ENCODE measurements around the gene WDR27. TPM values are rescaled to one million over a fixed set of nuclear protein-coding genes. Genes with fewer than 3 reads are reported as not detected.
"Not testable (repeated sequence)": the region's sequence is repeated elsewhere in the genome, so short reads cannot be mapped to it uniquely, and the experiment has no call there.

WDR27 gene
- polyA plus RNA-seq, 1 experiment: 28.7 TPM

GRCh38 chr6:169470790-169471189 is 231.0 kb downstream of the WDR27 start:
- Histone ChIP-seq H3K27me3 (ENCODE audit: control insufficient read depth, insufficient read depth, low read length) (no peaks in the 10 kb centered on the region), H3K4me3 (ENCODE audit: low read depth, low read length) (no peak overlapping the region), H3K36me3 (ENCODE audit: control insufficient read depth, insufficient read depth, low read length) (no peaks in the 10 kb centered on the region)
- DNase-seq (ENCODE audit: low read depth): no peak
- POLR2A ChIA-PET: no interaction called here
- CTCF ChIA-PET: interaction anchor here (0.8 kb wide), 1 partner anchor 11 kb away, joined by 4 read pairs; no protein-coding TSS in a partner anchor
- TF ChIP-seq, protein P1, sequence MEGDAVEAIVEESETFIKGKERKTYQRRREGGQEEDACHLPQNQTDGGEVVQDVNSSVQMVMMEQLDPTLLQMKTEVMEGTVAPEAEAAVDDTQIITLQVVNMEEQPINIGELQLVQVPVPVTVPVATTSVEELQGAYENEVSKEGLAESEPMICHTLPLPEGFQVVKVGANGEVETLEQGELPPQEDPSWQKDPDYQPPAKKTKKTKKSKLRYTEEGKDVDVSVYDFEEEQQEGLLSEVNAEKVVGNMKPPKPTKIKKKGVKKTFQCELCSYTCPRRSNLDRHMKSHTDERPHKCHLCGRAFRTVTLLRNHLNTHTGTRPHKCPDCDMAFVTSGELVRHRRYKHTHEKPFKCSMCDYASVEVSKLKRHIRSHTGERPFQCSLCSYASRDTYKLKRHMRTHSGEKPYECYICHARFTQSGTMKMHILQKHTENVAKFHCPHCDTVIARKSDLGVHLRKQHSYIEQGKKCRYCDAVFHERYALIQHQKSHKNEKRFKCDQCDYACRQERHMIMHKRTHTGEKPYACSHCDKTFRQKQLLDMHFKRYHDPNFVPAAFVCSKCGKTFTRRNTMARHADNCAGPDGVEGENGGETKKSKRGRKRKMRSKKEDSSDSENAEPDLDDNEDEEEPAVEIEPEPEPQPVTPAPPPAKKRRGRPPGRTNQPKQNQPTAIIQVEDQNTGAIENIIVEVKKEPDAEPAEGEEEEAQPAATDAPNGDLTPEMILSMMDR (IDR thresholded peaks at IDR 0.05; ENCODE audit: insufficient read depth, low read depth, low read length): no peak

DNA sequence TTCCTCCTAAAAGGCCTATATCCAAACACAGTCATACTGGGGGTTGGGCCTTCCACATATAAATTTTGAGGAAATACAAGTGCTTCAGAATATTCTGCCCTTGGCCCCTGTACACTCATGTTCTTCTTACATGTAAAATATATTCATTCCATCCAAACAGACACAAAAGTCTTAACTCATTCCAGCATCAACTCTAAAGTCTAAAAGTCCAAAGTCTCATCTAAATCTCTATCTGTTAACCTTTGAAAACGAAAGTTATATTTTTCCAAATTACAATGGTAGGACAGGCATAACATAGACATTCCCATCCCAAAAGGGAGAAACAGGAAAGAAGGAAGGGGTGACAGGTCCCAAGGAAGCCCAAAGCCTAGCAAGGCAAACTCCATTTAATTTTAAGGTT is 232.8 kb downstream of the WDR27 start:
- CTCF ChIA-PET: interaction anchor here (0.7 kb wide), 1 partner anchor 14 kb away, joined by 3 read pairs; no protein-coding TSS in a partner anchor
- H3K4me3 ChIP-seq (ENCODE audit: low read depth, low read length): no peak overlapping the region
- TF ChIP-seq, protein P1 (IDR thresholded peaks at IDR 0.05; ENCODE audit: insufficient read depth, low read depth, low read length): no peak
- POLR2A ChIA-PET: no interaction called here
- H3K36me3 ChIP-seq (ENCODE audit: control insufficient read depth, insufficient read depth, low read length): no peaks in the 10 kb centered on the region
- no peak for DNase-seq (ENCODE audit: low read depth)
- no peaks in the 10 kb centered on the region for H3K27me3 ChIP-seq (ENCODE audit: control insufficient read depth, insufficient read depth, low read length)

DNA sequence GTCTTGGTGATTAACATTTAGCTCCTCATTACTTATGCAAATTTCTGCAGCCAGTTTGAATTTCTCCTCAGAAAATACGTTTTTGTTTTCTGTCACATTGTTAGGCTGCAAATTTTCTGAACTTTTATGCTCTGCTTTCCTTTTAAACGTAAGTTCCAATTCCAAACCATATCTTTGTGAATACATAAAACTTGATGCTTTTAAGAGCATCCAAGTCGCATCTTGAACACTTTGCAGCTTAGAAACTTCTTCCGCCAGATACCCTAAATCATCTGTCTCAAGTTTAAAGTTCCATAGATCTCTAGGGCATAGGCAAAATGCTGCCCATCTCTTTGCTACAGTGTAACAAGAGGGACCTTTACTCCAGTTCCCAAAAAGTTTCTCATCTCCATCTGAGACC is 234.1 kb downstream of the WDR27 start:
- POLR2A ChIA-PET; H3K36me3 ChIP-seq (ENCODE audit: control insufficient read depth, insufficient read depth, low read length); DNase-seq (ENCODE audit: low read depth); CTCF ChIA-PET; H3K4me3 ChIP-seq (ENCODE audit: low read depth, low read length); H3K27me3 ChIP-seq (ENCODE audit: control insufficient read depth, insufficient read depth, low read length): not testable (repeated sequence)

GRCh38 chr6:169466256-169466655 is 235.6 kb downstream of the WDR27 start:
- H3K36me3 ChIP-seq (ENCODE audit: control insufficient read depth, insufficient read depth, low read length); H3K4me3 ChIP-seq (ENCODE audit: low read depth, low read length); POLR2A ChIA-PET; CTCF ChIA-PET; H3K27me3 ChIP-seq (ENCODE audit: control insufficient read depth, insufficient read depth, low read length); DNase-seq (ENCODE audit: low read depth): not testable (repeated sequence)

- no peak for DNase-seq (ENCODE audit: low read depth)
- no peaks in the 10 kb centered on the region for H3K27me3 ChIP-seq (ENCODE audit: control insufficient read depth, insufficient read depth, low read length)
- H3K36me3 ChIP-seq (ENCODE audit: control insufficient read depth, insufficient read depth, low read length): no peaks in the 10 kb centered on the region
- no peak overlapping the region for H3K4me3 ChIP-seq (ENCODE audit: low read depth, low read length)
- ChIA-PET POLR2A (no interaction called here), CTCF (no interaction called here)
- TF ChIP-seq, protein P1 (IDR thresholded peaks at IDR 0.05; ENCODE audit: insufficient read depth, low read depth, low read length): no peak
These were observed 244.1 kb downstream of the WDR27 start for GRCh38 chr6:169457762-169458161.

DNA sequence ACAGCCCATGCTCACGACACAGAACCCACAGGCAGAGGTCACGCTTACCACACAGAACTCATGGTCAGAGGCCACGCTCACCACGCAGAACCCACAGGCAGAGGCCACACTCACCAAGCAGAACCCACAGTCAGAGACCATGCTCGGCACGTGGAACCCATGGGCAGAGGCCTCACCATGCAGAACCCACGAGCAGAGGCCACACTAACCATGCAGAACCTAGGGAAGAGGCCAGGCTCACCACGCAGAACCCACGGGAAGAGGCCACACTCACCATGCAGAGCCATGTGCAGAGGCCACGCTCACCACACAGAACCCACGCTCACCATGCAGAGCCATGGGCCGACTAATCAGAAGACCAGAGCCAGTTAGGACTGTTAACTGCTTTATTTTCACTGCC is 245.0 kb downstream of the WDR27 start:
- no peaks in the 10 kb centered on the region for H3K27me3 ChIP-seq (ENCODE audit: control insufficient read depth, insufficient read depth, low read length)
- POLR2A ChIA-PET: no interaction called here
- no peak for DNase-seq (ENCODE audit: low read depth)
- TF ChIP-seq, protein P1 (IDR thresholded peaks at IDR 0.05; ENCODE audit: insufficient read depth, low read depth, low read length): no peak
- H3K36me3 ChIP-seq (ENCODE audit: control insufficient read depth, insufficient read depth, low read length): no peaks in the 10 kb centered on the region
- CTCF ChIA-PET: no interaction called here
- no peak overlapping the region for H3K4me3 ChIP-seq (ENCODE audit: low read depth, low read length)
